GM20000 (cell line): ENCODE data around the gene CDYL2.

Experiments
- DNase-seq: peaks from one replicate; pipeline ENCODE4 v3.0.0; 2012; ENCODE audit warnings: low spot score
- CTCF ChIP-seq: IDR thresholded peaks from 2 replicates; pipeline ENCODE4 v1.5.1; 2012; ENCODE audit warnings: mild to moderate bottlenecking, control low read depth; ENCODE audit errors: extremely low read depth, missing control alignments

CDYL2 gene

DNA sequence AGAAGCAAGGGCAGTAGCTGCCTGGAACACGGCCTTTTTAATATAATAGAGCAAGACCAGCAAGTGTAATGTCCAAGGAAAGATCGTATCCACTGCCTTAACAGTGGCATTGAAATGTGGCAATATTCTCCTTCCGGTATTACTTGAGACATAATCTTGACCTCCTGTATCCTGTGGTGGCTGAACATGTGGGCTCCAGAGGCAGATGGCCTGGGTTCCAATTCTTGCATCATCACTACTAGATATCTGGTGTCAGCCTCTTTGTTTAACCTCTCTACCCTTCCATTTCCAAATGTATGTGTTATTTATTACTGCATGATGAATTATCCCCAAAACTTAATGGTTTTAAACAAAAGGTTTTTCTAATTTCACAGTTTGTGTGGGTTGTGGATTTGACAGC is 3.5 kb upstream of the CDYL2 start:
- TF ChIP-seq CTCF: no peak
- DNase-seq: no peak

DNA sequence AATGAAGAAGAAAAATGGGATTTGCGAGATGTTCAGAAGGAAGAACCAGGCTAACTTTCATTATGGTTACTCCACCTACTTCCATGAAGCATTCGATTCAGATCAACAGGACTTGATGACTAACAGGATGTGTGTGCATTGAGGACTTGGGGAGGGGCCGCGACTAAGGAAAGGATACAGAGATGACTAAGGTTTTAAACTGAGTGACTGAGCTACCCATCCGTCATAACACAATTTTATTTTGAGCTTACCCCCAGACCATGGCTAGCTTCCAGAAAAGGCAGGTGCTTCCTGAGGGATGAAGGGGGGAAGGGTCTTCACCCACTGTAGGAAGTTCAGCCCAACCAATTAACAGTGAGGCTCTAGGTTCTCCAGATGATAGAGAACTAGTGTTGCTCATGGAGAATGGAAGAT is 2.5 kb upstream of the CDYL2 start:
- no peak for TF ChIP-seq CTCF
- DNase-seq: no peak

- no peak for TF ChIP-seq CTCF
- no peak for DNase-seq
These were observed 1.9 kb upstream of the CDYL2 start for GRCh38 chr16:80806289-80806688.

DNA sequence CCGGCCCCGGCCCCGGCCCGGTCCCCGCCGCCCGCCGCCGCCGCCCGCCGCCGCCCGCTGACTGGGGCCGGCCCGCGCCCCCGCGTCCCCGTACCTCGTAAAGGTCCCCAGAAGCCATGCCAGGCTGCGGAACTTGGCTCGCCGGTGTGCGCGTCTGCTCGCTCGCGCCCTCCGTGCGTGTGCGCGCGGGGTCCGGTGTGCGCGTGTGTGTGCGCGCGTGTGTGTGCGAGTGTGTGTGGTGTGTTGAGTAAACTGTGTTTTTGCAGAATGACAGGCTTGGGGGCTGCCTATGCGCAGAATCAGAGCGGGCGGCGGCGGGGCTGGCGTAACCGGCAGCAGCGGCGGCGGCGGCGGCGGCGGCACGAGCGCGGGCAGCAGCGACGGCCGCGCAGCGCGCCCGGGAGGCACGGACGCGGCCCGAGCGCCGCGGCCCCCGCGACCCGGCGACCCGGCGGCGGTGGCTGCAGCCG is 307 bp downstream of the CDYL2 start:
- no peak for DNase-seq
- no peak for TF ChIP-seq CTCF

GRCh38 chr16:80803339-80804055 is 901 bp downstream of the CDYL2 start:
- DNase-seq: peak; percentile 75
- TF ChIP-seq CTCF: no peak

- no peak for DNase-seq
- no peak for TF ChIP-seq CTCF
These were observed 1.5 kb downstream of the CDYL2 start for GRCh38 chr16:80802902-80803301.

- no peak for DNase-seq
- TF ChIP-seq CTCF: no peak
These were observed 2.3 kb downstream of the CDYL2 start for GRCh38 chr16:80802138-80802537.
